B cell (primary cell): ENCODE measurements around the gene CDK5RAP2. TPM values are rescaled to one million over a fixed set of nuclear protein-coding genes. Genes with fewer than 3 reads are reported as not detected.

ENCODE experiments used
- ATAC-seq: fragments of 200-7000 bp; cut with Tn5 transposase; one replicate; pipeline ENCODE4 v1.10.0; 2021; ENCODE audit warnings: low read depth, mild to moderate bottlenecking, moderate number of reproducible peaks, moderate library complexity
- CTCF ChIA-PET: fragments of 350-600 bp; sonication (Branson Sonifier 250); formaldehyde crosslinking; loops from one replicate; lab custom pipeline; 2021; ENCODE audit warnings: antibody characterized with exemption, inconsistent platforms; lab: Charles Lee
- POLR2A ChIA-PET: fragments of 350-600 bp; sonication (Branson Sonifier 250); formaldehyde crosslinking; loops from one replicate; lab custom pipeline; 2021; ENCODE audit warnings: antibody characterized with exemption; lab: Charles Lee
- DNase-seq: peaks from one replicate; pipeline ENCODE4 v3.0.0; 2013
- H2AFZ ChIP-seq: 2 replicates; pipeline ENCODE4 v1.6.1; 2012; ENCODE audit warnings: mild to moderate bottlenecking, low read depth, low read length; ENCODE audit not compliant: insufficient read depth, poor library complexity, severe bottlenecking
- H3K27ac ChIP-seq, 2 donors: 1 replicate in 1 of 2; 2 replicates in 1 of 2; pipeline ENCODE4 v1.5.1; 2012 to 2013; ENCODE audit warnings: low read length in 2 of 2, mild to moderate bottlenecking in 2 of 2, moderate library complexity in 1 of 2
- H3K27me3 ChIP-seq, 4 experiments: fragments of 200-600 bp in 1 of 4; sonication (generic) in 1 of 4; replicated peaks in 1 of 4; 1 replicate in 2 of 4; 2 replicates in 2 of 4; pipeline versions ENCODE4 v1.6.1 to v1.7.0; 2013 to 2016; ENCODE audit warnings: low read length in 3 of 4, mild to moderate bottlenecking in 2 of 4, mixed read lengths in 1 of 4, moderate library complexity in 1 of 4; ENCODE audit not compliant: insufficient read depth in 4 of 4, control insufficient read depth in 3 of 4; ENCODE audit errors: control extremely low read depth in 1 of 4
- H3K36me3 ChIP-seq, 2 experiments: replicated peaks in 1 of 2; 1 replicate in 1 of 2; 2 replicates in 1 of 2; pipeline versions ENCODE4 v1.6.1 to v1.7.1; 2013; ENCODE audit warnings: low read length in 1 of 2; ENCODE audit not compliant: insufficient read depth in 2 of 2, control insufficient read depth in 1 of 2; ENCODE audit errors: control extremely low read depth in 1 of 2, extremely low read depth in 1 of 2
- H3K4me1 ChIP-seq, 2 donors: fragments of 200-600 bp in 1 of 2; sonication (generic) in 1 of 2; 1 replicate in 1 of 2; 2 replicates in 1 of 2; pipeline versions ENCODE4 v1.5.1 to v1.6.1; 2013 to 2017; ENCODE audit warnings: low read length in 2 of 2; ENCODE audit not compliant: control insufficient read depth in 2 of 2, insufficient read depth in 2 of 2
- H3K4me2 ChIP-seq: replicated peaks from 2 replicates; pipeline ENCODE3; 2012; ENCODE audit warnings: mild to moderate bottlenecking, low read depth, low read length; ENCODE audit not compliant: poor library complexity, severe bottlenecking
- H3K4me3 ChIP-seq, 5 experiments: fragments of 200-600 bp in 1 of 5; sonication (generic) in 1 of 5; 1 replicate in 3 of 5; 2 replicates in 2 of 5; pipeline versions ENCODE4 v1.5.1 to v1.7.0; 2011 to 2016; ENCODE audit warnings: low read length in 4 of 5, mild to moderate bottlenecking in 4 of 5, low read depth in 2 of 5, control low read depth in 1 of 5, moderate library complexity in 1 of 5; ENCODE audit not compliant: insufficient read depth in 1 of 5; ENCODE audit errors: control extremely low read depth in 1 of 5, extremely low read depth in 1 of 5
- H3K79me2 ChIP-seq: fragments of 200-600 bp; sonication (generic); one replicate; pipeline ENCODE4 v1.6.0; 2016; ENCODE audit warnings: low read length; ENCODE audit not compliant: control insufficient read depth, insufficient read depth
- H3K9ac ChIP-seq: fragments of 200-600 bp; sonication (generic); 2 replicates; pipeline ENCODE4 v1.6.1; 2017; ENCODE audit warnings: mild to moderate bottlenecking, low read length, moderate library complexity
- H3K9me3 ChIP-seq, 3 donors: one replicate each; pipeline versions ENCODE4 v1.6.1 to v1.7.1; 2013; ENCODE audit warnings: low read length in 2 of 3; ENCODE audit not compliant: control insufficient read depth in 2 of 3, insufficient read depth in 1 of 3; ENCODE audit errors: control extremely low read depth in 1 of 3
- H4K20me1 ChIP-seq: 2 replicates; pipeline ENCODE4 v1.6.0; 2012; ENCODE audit warnings: mild to moderate bottlenecking, low read length; ENCODE audit not compliant: insufficient read depth, control insufficient read depth, poor library complexity, severe bottlenecking
- H3K27ac Mint-ChIP-seq: one replicate; pipeline ENCODE4 v1.8.0; 2021; ENCODE audit warnings: mixed read lengths
- H3K27me3 Mint-ChIP-seq: one replicate; pipeline ENCODE4 v1.8.0; 2021; ENCODE audit warnings: mixed read lengths
- H3K4me1 Mint-ChIP-seq: one replicate; pipeline ENCODE4 v1.8.0; 2021; ENCODE audit warnings: mixed read lengths
- H3K4me3 Mint-ChIP-seq: one replicate; pipeline ENCODE4 v1.8.0; 2021; ENCODE audit warnings: mixed read lengths
- H3K9me3 Mint-ChIP-seq: one replicate; pipeline ENCODE4 v1.8.0; 2022; ENCODE audit warnings: mixed read lengths; ENCODE audit not compliant: insufficient read depth
- EZH2 ChIP-seq: IDR thresholded peaks from 2 replicates; pipeline ENCODE4 v1.6.1; 2012; ENCODE audit warnings: borderline replicate concordance, low read depth, mild to moderate bottlenecking, moderate library complexity, low read length; ENCODE audit not compliant: insufficient read depth, poor library complexity, severe bottlenecking
- WGBS: methylation state at CpG from one replicate; pipeline ENCODE4 v1.1.5; 2013; ENCODE audit warnings: missing lambda C conversion rate; ENCODE audit not compliant: insufficient coverage; 5-methylcytosine and 5-hydroxymethylcytosine counted together
- intact Hi-C: fragments of 100-400 bp; cut with micrococcal nuclease; formaldehyde crosslinking; loops from one replicate; pipeline ENCODE4 v1.10.0; 2022
- polyA plus RNA-seq: library from polyadenylated mRNA; depleted of rRNA; stranded (reverse); fragments of >200 nt; gene quantifications from 2 replicates; pipeline ENCODE4 v1.2.3, GENCODE V29; 2012
- total RNA-seq, 2 donors: library from RNA; stranded (reverse); fragments of 120-200 nt in 1 of 2; gene quantifications; 1 replicate in 1 of 2; 2 replicates in 1 of 2; pipeline versions ENCODE4 v1.2.3 to v1.2.4, GENCODE V29; 2013 to 2022
- TF ChIP-seq, protein P1 (sequence below): fragments of 200-600 bp; IDR thresholded peaks from one replicate; pipeline ENCODE4 v1.8.0; 2022; ENCODE audit warnings: antibody characterized with exemption, mild to moderate bottlenecking

CDK5RAP2 gene
- total and polyA plus RNA-seq, 2 donors (not counting 1 experiment from before 2014, with no cell fraction given): 31.3 to 122 TPM

DNA sequence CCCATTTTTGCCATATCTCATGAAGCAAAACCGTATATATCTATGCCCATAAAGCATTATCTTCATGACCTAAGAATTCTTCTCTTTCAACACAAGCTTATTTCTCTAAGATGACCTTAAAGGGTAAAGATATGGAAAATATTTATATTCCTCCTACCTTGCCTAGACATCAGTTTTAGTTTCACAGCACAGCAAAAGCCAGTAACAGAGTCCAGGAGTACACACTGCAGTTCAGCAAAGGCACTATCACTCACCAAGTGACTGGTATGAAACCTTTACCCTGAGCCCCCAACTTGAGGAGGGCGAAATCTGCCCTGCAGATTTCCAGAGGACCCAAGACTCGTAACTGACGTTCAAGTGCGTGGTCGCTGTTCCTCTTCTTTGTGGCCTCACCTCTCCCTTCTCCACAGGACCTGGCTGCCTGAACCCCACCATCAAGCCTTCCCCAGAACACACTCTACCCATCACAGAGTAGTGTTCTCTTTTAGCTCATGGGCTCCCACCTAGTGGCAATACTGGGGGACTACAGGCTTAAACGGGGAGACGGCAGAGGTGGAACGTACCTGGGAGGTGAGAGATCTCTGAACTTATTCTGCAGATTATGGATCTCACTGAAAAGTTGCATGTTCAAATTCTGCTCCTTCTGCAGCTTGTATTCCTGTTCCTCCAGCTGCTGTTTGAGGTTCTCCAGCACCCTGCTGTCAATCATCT is 141.0 kb downstream of the CDK5RAP2 start:
- Histone ChIP-seq H3K4me3 (no peak overlapping the region), H3K9me3 (no peaks in the 10 kb centered on the region), H2AFZ (no peak overlapping the region), H3K4me2 (no peak overlapping the region), H3K9ac (no peak overlapping the region), H3K27ac (no peak overlapping the region), H3K4me1 (peaks cover 0 to 3% of the 10 kb centered on the region in 2 donors), H4K20me1 (no peaks in the 10 kb centered on the region), H3K79me2 (no peaks in the 10 kb centered on the region), H3K36me3 (peaks cover 0 to 75% of the 10 kb centered on the region in 2 experiments), H3K27me3 (no peaks in the 10 kb centered on the region)
- WGBS: 94% methylated on average over 8 of the region's 9 CpGs
- Mint-ChIP-seq H3K27ac (no peak overlapping the region), H3K4me3 (no peak overlapping the region), H3K4me1 (peaks cover 12% of the 10 kb centered on the region), H3K9me3 (no peaks in the 10 kb centered on the region), H3K27me3 (no peaks in the 10 kb centered on the region)
- CTCF ChIA-PET: interaction anchor here (1.6 kb wide), 1 partner anchor 44 kb away, joined by 3 read pairs; no protein-coding TSS in a partner anchor
- intact Hi-C loops: no loop called here
- TF ChIP-seq, protein P1, sequence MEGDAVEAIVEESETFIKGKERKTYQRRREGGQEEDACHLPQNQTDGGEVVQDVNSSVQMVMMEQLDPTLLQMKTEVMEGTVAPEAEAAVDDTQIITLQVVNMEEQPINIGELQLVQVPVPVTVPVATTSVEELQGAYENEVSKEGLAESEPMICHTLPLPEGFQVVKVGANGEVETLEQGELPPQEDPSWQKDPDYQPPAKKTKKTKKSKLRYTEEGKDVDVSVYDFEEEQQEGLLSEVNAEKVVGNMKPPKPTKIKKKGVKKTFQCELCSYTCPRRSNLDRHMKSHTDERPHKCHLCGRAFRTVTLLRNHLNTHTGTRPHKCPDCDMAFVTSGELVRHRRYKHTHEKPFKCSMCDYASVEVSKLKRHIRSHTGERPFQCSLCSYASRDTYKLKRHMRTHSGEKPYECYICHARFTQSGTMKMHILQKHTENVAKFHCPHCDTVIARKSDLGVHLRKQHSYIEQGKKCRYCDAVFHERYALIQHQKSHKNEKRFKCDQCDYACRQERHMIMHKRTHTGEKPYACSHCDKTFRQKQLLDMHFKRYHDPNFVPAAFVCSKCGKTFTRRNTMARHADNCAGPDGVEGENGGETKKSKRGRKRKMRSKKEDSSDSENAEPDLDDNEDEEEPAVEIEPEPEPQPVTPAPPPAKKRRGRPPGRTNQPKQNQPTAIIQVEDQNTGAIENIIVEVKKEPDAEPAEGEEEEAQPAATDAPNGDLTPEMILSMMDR: peak; percentile 44
- TF ChIP-seq EZH2: no peak
- no peak for ATAC-seq
- POLR2A ChIA-PET: no interaction called here
- DNase-seq: peak; percentile 15

DNA sequence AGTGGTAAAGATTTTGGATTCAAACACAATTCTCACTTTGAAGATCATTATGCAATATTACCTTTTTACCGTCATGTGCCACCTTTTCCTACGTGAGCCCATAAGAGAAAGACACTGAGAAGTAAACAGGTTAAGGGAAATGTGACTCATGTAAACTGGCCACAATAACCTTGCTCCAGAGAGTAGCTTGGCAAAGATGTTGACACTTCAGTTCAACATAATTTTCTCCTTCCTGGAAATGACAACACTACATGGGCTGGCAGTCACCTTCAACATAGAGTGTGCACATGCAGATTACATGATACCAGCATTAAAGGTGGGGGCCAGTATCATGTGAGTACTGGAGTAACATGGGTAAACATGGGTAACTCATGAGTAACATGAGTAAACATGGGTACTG is 141.9 kb downstream of the CDK5RAP2 start:
- CTCF ChIA-PET: interaction anchor here (1.6 kb wide), 1 partner anchor 43 kb away, joined by 3 read pairs; no protein-coding TSS in a partner anchor
- Histone ChIP-seq H3K79me2 (no peaks in the 10 kb centered on the region), H3K9ac (no peak overlapping the region), H3K27me3 (no peaks in the 10 kb centered on the region), H3K4me1 (peaks cover 0 to 3% of the 10 kb centered on the region in 2 donors), H3K4me3 (no peak overlapping the region), H4K20me1 (no peaks in the 10 kb centered on the region), H3K36me3 (peaks cover 0 to 69% of the 10 kb centered on the region in 2 experiments), H3K4me2 (no peak overlapping the region), H3K27ac (no peak overlapping the region), H3K9me3 (no peaks in the 10 kb centered on the region), H2AFZ (no peak overlapping the region)
- peaks cover 12% of the 10 kb centered on the region for H3K4me1 Mint-ChIP-seq
- no peaks in the 10 kb centered on the region for H3K9me3 Mint-ChIP-seq
- ATAC-seq (no peak), DNase-seq (no peak)
- H3K27me3 Mint-ChIP-seq: no peaks in the 10 kb centered on the region
- intact Hi-C loops: no loop called here
- no peak overlapping the region for H3K27ac Mint-ChIP-seq
- no peak overlapping the region for H3K4me3 Mint-ChIP-seq
- TF ChIP-seq, protein P1: no peak
- no peak for TF ChIP-seq EZH2
- WGBS: no CpG with 5 or more reads among the region's 2 CpGs
- POLR2A ChIA-PET: no interaction called here
